Activated CD8-positive, alpha-beta memory T cell treated with anti-CD3 and anti-CD28 coated beads, Interleukin-2, amount 50 U/mL, for 4 hours (primary cell): ENCODE data around the gene PPFIBP2.
A peak's percentile ranks its signal among the peaks of the same experiment; 100 is the strongest.
"Not testable (repeated sequence)": the region's sequence is repeated elsewhere in the genome, so short reads cannot be mapped to it uniquely, and the experiment has no call there.

Experiments used
- DNase-seq: peaks from one replicate; pipeline ENCODE4 v3.0.0-alpha.2; 2020

PPFIBP2 gene

GRCh38 chr11:7638710-7639642 is 125.2 kb downstream of the PPFIBP2 start:
- DNase-seq, result no peak

GRCh38 chr11:7639643-7640025 is 125.8 kb downstream of the PPFIBP2 start:
- no peak for DNase-seq

DNA sequence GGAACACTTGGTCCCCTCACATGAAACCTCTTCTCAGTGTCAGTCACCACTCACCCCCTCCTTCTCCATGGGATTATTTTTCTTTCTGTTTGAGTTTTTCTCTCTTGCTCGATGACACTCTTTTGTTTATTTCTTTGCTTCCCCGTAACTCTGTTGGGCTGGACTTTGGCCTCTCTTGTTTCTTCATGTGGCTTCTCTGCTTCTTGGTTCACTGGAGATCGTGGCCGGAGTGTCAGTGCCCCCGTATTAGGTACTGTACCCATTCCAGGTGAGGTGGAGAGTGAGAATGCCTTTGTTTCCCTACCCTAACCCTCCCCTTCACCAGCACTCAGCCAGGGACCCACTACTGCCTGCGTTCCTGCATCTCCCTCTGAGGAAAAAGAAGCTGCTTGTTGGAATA is 127.0 kb downstream of the PPFIBP2 start:
- no peak for DNase-seq

DNA sequence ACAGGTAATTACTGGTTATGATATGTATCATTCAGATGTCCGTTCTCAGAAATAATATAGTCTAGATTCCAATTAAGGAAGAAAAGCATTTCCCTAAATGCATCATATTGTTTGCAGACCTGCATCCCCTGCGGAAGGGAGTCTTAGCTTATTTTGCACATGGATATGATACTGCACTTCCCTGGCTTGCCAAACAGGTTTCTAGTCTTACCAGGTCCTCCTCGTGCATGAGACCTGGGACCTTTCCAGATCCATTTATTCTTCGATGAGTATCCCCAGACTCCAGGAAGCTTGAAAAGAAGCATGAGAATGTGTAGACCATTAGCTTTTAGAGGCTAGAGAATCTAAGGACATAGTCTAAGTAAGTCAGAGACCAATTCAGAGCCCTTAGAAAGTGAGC is 128.9 kb downstream of the PPFIBP2 start:
- DNase-seq, result no peak

DNA sequence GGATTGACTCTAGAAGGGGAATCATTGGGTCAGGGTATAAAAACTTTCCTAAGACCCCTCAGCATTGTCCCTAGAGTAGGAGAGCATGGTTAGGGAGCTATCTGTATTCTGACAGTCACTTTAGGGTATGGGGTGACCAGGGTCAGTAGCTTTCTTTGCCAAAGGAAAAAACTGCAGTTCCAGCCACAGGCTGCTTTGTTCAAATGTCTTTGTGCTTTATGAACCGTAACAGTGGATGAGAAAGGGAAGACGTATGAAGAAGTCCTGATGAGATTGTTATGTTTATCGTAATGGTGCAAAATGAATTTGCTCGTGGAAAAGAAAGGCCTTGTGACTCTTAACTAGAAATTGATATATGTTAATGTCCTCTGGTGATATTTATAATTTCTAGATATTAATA is 129.5 kb downstream of the PPFIBP2 start:
- no peak for DNase-seq

DNA sequence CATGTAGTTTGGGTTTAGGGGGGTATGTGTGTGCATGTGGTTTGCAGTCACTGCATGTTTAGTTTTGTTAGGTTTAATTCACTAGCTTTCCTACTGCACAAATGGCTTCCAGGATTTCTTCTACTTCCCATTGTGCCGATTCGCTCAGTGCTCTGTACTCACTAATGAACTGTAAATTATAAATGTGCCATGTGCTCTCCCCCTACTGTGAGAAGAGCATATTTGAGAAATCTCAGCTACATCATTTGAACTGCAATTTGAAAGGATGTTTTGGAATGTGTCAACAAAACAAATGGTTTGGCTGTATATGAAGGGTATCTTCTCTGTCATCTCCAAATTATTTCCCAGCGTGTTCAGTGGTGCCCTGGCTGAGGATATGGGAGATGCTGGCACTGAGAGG is 131.4 kb downstream of the PPFIBP2 start:
- DNase-seq, result no peak

GRCh38 chr11:7646866-7647265 is 133.1 kb downstream of the PPFIBP2 start:
- no peak for DNase-seq

- DNase-seq, result no peak
Measured at GRCh38 chr11:7648264-7648663, 134.5 kb downstream of the PPFIBP2 start.

GRCh38 chr11:7651140-7651551 is 137.3 kb downstream of the PPFIBP2 start:
- DNase-seq, result no peak

- DNase-seq, result no peak
Measured at GRCh38 chr11:7651700-7652099, 137.9 kb downstream of the PPFIBP2 start.

GRCh38 chr11:7654195-7654705 is 140.5 kb downstream of the PPFIBP2 start:
- DNase-seq, result no peak

DNA sequence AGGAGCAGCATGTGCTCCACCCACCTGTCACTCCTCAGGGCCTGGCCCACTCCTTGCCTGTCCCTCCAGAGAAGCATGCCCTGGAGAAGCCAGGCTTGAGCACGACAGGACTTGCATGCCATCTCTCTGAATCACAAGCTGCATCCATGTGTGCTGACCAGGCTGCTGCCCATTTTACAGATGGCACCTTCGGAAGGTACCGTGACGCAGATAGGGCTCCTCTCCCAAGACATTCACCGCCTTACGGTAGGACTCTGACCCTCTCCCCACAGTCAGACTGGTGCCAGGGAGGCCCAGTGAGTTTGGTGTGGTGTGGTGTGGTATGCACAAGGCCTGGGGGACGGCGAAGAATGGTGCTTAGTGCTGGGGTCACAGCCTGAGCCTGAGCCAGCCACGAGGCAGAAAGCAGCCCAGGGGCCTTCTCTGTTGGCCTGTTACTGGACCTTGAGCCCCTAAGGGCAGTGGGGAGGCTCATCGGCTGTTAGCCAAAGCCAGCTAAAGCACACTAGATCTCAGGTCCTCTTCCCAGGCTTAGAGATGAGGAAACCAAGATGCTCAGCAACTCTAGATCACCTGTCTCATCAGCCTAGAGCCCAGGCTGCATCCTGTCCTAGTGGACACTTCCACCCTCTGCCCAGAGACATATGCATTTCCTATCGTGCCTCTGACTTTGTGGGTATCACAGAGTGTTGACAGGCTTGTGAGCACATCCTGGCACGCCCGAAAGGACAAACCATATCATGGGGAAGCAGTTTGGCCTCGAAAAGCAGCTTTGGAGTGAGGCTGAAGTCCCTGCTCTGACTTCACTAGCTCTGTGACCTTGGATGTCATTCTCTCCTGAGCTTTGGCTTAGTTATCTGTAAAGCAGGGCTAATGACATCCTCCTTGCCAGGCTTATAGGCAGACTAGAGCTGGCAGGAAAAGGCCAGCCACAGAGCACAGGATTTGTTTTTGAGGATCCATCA is 141.7 kb downstream of the PPFIBP2 start:
- no peak for DNase-seq

- DNase-seq, result no peak
Measured at GRCh38 chr11:7656704-7657103, 142.9 kb downstream of the PPFIBP2 start.

DNA sequence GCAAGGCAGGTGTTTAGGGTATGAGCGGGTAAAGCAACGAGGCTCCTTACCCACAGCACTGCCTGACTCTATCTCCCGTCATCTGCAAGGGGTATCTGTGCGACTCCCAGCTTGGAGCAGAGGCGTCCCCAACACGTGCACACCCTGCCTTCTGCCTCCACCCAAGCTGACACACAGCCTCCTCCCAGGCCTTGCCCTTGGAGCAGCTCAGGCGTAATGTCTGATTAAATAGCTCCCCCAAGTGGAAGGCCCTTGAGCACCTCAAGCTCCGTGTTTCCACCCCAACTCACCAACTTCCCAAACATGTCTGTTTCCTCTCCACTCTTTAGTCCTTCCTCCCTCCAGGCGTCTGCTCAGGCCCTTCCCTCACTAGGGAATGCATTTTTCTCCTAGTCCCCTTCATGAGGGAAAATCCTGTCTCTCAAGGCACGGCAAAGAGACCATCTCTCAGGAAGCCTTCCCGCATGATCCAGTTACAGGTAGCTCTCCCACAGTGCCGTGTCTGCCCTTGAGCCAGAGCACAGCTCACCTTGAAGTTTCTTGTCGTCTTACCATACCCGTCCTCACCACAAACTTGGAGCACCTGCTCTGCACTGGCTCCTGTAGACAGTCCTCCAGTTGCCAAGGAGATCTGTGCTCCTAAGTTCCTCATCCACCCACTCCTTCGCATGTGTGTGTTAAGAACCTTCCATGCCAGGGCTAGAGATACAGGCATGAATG is 143.7 kb downstream of the PPFIBP2 start:
- no peak for DNase-seq

DNA sequence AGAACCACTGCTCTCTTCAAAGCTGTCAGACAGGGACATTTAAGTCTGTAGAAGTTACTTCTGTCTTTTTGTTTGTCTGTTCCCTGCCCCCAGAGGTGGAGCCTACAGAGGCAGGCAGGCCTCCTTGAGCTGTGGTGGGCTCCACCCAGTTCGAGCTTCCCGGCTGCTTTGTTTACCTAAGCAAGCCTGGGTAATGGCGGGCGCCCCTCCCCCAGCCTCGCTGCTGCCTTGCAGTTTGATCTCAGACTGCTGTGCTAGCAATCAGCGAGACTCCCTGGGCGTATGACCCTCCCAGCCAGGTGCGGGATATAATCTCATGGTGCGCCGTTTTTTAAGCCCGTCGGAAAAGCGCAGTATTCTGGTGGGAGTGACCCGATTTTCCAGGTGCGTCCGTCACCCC is 149.7 kb downstream of the PPFIBP2 start:
- not testable (repeated sequence) for DNase-seq

GRCh38 chr11:7664867-7665266 is 151.1 kb downstream of the PPFIBP2 start:
- DNase-seq, result no peak

DNA sequence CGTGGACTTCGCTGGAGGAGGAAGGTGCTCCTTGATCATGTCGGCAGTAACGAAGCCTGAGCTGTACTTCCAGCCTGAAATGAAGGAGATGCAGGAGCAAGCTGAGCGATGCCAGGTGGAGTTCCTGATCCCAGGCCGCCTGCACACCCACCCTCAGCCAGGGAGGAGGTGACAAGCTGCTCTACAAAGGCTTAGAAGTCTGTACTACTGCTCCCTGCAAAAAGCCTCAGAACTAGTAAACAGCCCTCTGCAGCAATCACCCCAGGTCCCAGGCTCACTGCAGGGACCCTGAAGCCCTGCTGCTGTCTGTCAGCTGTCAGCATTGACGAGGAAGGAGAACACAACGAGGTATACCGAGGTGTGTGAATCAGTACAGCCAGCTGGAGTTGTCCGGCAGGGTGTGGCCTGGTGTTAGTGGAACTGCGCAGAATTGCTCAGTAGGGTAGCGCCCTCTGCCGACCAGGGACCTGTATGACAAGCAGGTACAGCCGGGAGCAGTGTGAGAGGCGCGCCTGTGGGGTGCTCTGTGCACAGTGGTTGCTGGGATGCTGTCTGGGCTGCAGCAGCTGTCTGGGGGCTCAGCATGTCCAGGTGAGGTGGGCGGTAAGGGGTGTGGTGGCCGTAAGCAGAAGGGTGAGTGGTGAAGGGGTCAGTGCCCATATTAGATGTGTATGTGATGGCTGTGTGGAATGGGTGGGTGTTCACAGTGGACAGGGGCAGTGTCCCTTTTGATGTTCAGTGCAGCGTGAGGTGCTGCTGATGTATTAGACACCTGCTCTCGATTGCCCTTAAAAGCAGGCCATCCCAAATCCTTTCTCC is 151.9 kb downstream of the PPFIBP2 start:
- peak; percentile 54 for DNase-seq

DNA sequence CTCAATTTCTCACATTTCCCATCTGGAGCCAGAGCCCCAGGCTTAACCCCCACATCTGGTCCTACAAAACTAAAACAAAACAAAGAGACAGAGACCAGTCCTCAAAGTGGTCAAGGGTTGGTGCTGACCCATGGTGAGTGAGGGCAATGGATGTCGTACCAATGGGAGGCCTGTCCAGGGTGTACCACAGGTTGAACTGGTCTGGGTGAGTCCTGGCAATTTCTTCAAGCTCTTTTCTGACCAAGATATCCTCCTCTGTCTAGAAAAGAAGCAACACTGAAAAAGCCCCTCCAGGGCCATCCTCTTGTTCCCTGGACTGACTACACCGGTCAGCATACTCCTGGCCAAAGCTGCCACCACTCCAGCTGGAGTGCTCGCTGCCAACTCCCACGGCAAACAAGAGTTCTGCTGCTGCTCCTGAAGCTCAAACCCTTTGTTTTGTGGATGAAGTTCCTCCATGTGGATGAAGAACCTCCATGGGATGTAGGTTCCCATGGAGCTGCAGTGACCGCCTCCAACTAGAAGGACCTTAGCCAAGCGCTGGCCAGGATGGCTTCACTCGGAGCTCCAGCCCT is 152.6 kb downstream of the PPFIBP2 start:
- no peak for DNase-seq

- DNase-seq, result no peak
Measured at GRCh38 chr11:7667460-7667859, 153.7 kb downstream of the PPFIBP2 start.

DNA sequence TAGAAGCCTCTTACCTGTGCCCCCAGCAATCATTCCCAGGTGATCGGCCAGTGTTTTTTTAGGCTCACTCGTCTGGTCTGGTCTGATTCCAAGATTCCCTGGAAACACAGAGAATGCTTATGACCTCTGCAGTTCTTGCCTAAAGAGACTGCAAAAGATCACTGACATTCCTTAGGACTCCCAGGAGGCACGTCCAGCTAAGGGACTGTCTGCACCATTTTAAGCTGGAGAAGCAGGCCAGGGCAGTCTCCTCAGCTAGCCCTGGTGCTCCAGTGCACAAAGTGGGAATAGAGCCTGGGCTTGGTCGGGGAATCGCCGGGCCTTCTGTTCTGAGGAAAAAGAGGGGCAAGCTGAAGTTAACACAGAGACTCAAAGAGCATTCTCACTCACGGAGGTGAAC is 154.7 kb downstream of the PPFIBP2 start:
- no peak for DNase-seq

- no peak for DNase-seq
Measured at GRCh38 chr11:7668911-7669310, 155.1 kb downstream of the PPFIBP2 start.
